DND-41 (cell line): Measurements from ENCODE around the gene CIDEA.

Experiments used
- CTCF ChIP-seq: IDR thresholded peaks from 2 replicates; pipeline ENCODE4 v1.5.1; 2012; ENCODE audit warnings: borderline replicate concordance, low read length, moderate library complexity, mild to moderate bottlenecking; ENCODE audit not compliant: poor library complexity, severe bottlenecking; ENCODE audit errors: extremely low read depth
- EZH2 ChIP-seq: IDR thresholded peaks from 3 replicates; pipeline ENCODE4 v1.6.1; 2012; ENCODE audit warnings: borderline replicate concordance, low read depth, mild to moderate bottlenecking, moderate library complexity, low read length, inconsistent platforms; ENCODE audit not compliant: severe bottlenecking

- TF ChIP-seq CTCF (no peak), EZH2 (no peak)
Measured at GRCh38 chr18:12318857-12319256, 64.7 kb downstream of the CIDEA start.
